Body of pancreas (tissue), 4 donors: ENCODE measurements around the gene SRRM4. TPM values are rescaled to one million over a fixed set of nuclear protein-coding genes. Genes with fewer than 3 reads are reported as not detected.

Experiments
- ATAC-seq: fragments of 150-250 bp; one replicate; pipeline ENCODE4 v1.9.1; 2016
- DNase-seq, 4 donors: peaks; one replicate each; pipeline ENCODE4 v3.0.0-alpha.2; 2019
- H3K27ac ChIP-seq, 4 donors: fragments of 200-600 bp; sonication (generic); 1 replicate in 3 of 4; 2 replicates in 1 of 4; pipeline versions ENCODE4 v1.5.1 to v1.6.1; 2016 to 2019; ENCODE audit warnings: mild to moderate bottlenecking in 1 of 4, mixed read lengths in 1 of 4, moderate library complexity in 1 of 4
- H3K27me3 ChIP-seq, 2 donors: fragments of 200-600 bp; sonication (generic); one replicate each; pipeline ENCODE4 v1.6.0; 2016; ENCODE audit warnings: mild to moderate bottlenecking in 1 of 2
- H3K36me3 ChIP-seq, 2 donors: fragments of 200-600 bp; sonication (generic); replicated peaks in 1 of 2; 2 replicates each; pipeline ENCODE4 v1.5.1; 2016; ENCODE audit warnings: low read depth in 2 of 2; ENCODE audit not compliant: insufficient read depth in 1 of 2
- H3K4me1 ChIP-seq: fragments of 200-600 bp; sonication (generic); one replicate; pipeline ENCODE4 v1.6.0; 2016
- H3K4me3 ChIP-seq, 2 donors: fragments of 200-600 bp; sonication (generic); 1 replicate in 1 of 2; 2 replicates in 1 of 2; pipeline ENCODE4 v1.5.1; 2016 to 2019
- H3K9me3 ChIP-seq, 3 donors: fragments of 200-600 bp; sonication (generic); 1 replicate in 2 of 3; 2 replicates in 1 of 3; pipeline ENCODE4 v1.5.1; 2016
- POLR2A ChIP-seq, 3 donors: fragments of 450-650 bp; IDR thresholded peaks; one replicate each; pipeline ENCODE4 v1.6.1; 2016; ENCODE audit warnings: antibody characterized with exemption in 3 of 3, mild to moderate bottlenecking in 2 of 3
- WGBS, 2 donors: methylation state at CpG; one replicate each; pipeline ENCODE4 v1.1.5; 2017; 5-methylcytosine and 5-hydroxymethylcytosine counted together
- intact Hi-C: fragments of 100-400 bp; cut with DNase I; formaldehyde crosslinking; loops from one replicate; pipeline ENCODE4 v1.15.1; 2023
- total RNA-seq, 2 donors: library from RNA; depleted of rRNA; stranded (reverse); fragments of >200 nt; gene quantifications; one replicate each; pipeline ENCODE4 v1.1.0, GENCODE V29; 2016
- TF ChIP-seq, protein P1 (sequence below), 7 experiments: fragments of 450-650 bp in 4 of 7; fragments of 200-600 bp in 3 of 7; sonication (generic) in 3 of 7; IDR thresholded peaks; one replicate each; pipeline ENCODE4 v1.5.1; 2016 to 2019; ENCODE audit warnings: antibody characterized with exemption in 7 of 7

The SRRM4 gene
- total RNA-seq, 2 donors from 2014 or later: not detected

DNA sequence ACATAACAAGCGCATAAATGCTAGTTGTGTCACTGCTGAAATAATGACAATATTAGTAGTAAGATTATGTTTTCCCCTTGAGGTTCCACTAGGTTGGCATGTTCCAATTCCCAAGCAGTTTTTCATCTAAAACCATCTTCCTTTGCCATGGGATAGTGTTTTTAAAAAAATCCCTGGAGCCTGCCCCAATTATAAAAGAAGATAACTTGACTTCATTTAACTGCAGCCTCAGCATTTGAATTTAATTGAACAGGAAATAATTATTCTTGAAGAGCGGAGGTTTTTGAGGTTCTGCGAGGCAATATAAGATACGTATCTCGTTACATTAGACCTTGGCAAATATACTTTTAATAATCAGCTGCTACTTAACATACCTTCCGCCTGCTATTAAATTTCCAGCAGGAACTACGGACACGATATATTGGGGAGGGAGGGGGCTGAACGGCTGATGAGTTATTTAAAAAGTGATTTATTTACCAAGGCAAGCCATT lies 132.2 kb downstream of the SRRM4 start:
- Histone ChIP-seq H3K27ac (no peak overlapping the region), H3K36me3 (no peaks in the 10 kb centered on the region), H3K4me1 (peaks cover 5% of the 10 kb centered on the region), H3K4me3 (no peak overlapping the region), H3K27me3 (no peaks in the 10 kb centered on the region), H3K9me3 (no peaks in the 10 kb centered on the region)
- 70 to 71% methylated on average over 9 of the region's 9 CpGs for WGBS, 2 donors
- ATAC-seq (no peak), DNase-seq (no peak)
- intact Hi-C loops: loop anchor here (10.0 kb wide), 1 partner anchor 301 kb away; no protein-coding TSS in a partner anchor
- TF ChIP-seq, protein P1, sequence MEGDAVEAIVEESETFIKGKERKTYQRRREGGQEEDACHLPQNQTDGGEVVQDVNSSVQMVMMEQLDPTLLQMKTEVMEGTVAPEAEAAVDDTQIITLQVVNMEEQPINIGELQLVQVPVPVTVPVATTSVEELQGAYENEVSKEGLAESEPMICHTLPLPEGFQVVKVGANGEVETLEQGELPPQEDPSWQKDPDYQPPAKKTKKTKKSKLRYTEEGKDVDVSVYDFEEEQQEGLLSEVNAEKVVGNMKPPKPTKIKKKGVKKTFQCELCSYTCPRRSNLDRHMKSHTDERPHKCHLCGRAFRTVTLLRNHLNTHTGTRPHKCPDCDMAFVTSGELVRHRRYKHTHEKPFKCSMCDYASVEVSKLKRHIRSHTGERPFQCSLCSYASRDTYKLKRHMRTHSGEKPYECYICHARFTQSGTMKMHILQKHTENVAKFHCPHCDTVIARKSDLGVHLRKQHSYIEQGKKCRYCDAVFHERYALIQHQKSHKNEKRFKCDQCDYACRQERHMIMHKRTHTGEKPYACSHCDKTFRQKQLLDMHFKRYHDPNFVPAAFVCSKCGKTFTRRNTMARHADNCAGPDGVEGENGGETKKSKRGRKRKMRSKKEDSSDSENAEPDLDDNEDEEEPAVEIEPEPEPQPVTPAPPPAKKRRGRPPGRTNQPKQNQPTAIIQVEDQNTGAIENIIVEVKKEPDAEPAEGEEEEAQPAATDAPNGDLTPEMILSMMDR (IDR thresholded peaks at IDR 0.05): no peak
- TF ChIP-seq POLR2A (IDR thresholded peaks at IDR 0.05): no peak

DNA sequence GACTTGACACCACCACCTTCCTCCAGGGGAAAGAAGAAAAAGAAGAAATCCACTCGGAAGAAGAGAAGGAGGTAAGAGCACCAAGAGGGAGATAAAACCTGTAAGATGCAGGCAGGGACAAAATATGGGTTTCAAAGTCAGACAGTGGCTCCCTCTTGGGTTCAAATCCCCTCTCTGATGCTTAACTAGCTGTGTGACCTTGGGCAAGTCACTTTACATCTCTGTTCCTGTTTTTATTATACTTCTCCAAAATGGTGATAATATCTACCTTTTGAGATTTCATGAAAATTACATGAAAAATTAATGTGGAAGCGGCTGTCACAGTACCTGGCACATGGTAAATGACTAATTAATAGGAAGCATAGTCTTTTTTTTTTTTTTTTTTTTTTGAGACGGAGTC lies 133.0 kb downstream of the SRRM4 start:
- 80 to 93% methylated on average over 3 of the region's 3 CpGs for WGBS, 2 donors
- intact Hi-C loops: loop anchor here (10.0 kb wide), 1 partner anchor 301 kb away; no protein-coding TSS in a partner anchor
- DNase-seq (no peak), ATAC-seq (no peak)
- Histone ChIP-seq H3K9me3 (no peaks in the 10 kb centered on the region), H3K4me1 (peaks cover 5% of the 10 kb centered on the region), H3K36me3 (no peaks in the 10 kb centered on the region), H3K27ac (no peak overlapping the region), H3K27me3 (no peaks in the 10 kb centered on the region), H3K4me3 (no peak overlapping the region)
- TF ChIP-seq, protein P1 (IDR thresholded peaks at IDR 0.05): no peak
- TF ChIP-seq POLR2A (IDR thresholded peaks at IDR 0.05): no peak

DNA sequence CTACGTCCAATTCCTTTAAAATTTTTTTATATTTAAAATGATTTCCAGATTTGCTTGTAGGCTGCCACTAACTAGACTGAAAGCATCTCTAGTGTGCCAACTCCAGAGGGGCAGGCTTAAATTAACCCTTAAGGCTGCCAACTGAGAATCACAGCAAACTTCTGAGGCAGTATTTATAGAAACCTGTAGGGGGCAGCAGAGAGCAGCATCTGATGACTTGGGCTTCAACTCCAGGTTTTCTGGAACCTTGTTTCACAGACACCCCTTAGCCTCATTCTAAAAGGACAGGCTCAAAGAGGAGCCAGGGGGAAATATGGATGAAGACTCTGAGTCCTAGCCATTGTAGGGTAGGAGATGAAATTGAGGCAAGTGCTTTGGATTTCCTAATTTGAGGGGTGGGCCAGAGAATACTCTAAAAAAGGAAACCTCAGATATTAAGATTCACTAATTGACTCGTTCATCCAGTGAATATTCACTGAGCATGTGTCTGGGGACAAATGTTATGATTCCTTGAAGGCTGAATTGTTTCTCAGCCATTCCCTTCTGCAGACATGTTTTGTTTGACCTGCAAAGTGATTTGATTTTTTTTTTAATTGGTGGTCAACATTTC lies 134.1 kb downstream of the SRRM4 start:
- Histone ChIP-seq H3K27ac (no peak overlapping the region), H3K27me3 (no peaks in the 10 kb centered on the region), H3K9me3 (no peaks in the 10 kb centered on the region), H3K36me3 (no peaks in the 10 kb centered on the region), H3K4me3 (no peak overlapping the region), H3K4me1 (peaks cover 5% of the 10 kb centered on the region)
- intact Hi-C loops: loop anchor here (10.0 kb wide), 1 partner anchor 299 kb away; no protein-coding TSS in a partner anchor
- DNase-seq: peak; percentile 13 to 48 (median 27)
- 29 to 31% methylated on average over 2 of the region's 2 CpGs for WGBS, 2 donors
- no peak for ATAC-seq
- TF ChIP-seq POLR2A (IDR thresholded peaks at IDR 0.05): no peak
- TF ChIP-seq, protein P1 (IDR thresholded peaks at IDR 0.05): peak; percentile 64 to 94 (median 73)

DNA sequence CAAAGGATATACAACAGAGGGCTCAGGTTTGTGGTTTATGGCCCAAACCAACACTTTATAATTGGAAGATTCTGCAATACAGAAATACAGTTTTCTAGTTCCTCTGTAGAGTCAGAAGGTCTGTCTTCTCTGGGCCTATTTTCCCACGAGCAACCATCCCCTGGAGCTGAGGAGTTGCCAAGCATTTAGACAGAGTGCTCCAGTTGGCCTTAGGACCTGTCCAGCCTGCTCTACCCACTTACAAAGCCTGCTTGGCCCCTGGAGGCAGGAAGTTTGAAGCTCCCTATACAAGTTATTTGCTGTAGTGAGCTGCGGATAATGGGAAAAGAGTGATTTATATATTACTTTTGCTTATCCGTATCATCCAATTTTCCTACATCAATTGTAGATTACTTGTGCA lies 136.6 kb downstream of the SRRM4 start:
- intact Hi-C loops: loop anchor here (10.0 kb wide), 1 partner anchor 297 kb away; no protein-coding TSS in a partner anchor
- DNase-seq (no peak), ATAC-seq (no peak)
- Histone ChIP-seq H3K9me3 (no peaks in the 10 kb centered on the region), H3K27me3 (no peaks in the 10 kb centered on the region), H3K27ac (no peak overlapping the region), H3K4me1 (peaks cover 5% of the 10 kb centered on the region), H3K4me3 (no peak overlapping the region), H3K36me3 (no peaks in the 10 kb centered on the region)
- 82 to 91% methylated on average over 3 of the region's 3 CpGs for WGBS, 2 donors
- TF ChIP-seq, protein P1 (IDR thresholded peaks at IDR 0.05): no peak
- no peak for TF ChIP-seq POLR2A (IDR thresholded peaks at IDR 0.05)

DNA sequence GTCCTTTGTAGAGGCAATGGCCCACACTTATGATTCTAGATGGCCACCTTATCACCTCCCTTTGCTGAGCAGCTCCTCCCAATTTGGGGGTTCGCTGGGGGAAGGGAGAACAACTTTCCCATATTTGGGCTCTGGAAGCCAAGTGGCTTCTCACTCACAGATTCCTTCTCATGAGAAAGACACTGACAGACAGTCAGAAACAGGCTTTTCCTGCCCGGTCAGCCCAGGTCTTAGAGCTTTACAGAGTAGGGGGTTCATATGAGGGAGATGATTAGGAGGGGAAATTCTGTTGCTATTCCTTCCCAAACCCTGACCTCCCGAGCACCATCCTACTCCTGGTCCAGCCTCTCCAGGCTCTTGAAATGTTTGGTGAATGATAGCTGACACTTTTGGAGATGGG lies 137.3 kb downstream of the SRRM4 start:
- Histone ChIP-seq H3K4me1 (no peaks in the 10 kb centered on the region), H3K36me3 (no peaks in the 10 kb centered on the region), H3K4me3 (no peak overlapping the region), H3K9me3 (no peaks in the 10 kb centered on the region), H3K27ac (no peak overlapping the region), H3K27me3 (no peaks in the 10 kb centered on the region)
- WGBS, 2 donors: 65 to 76% methylated on average over 3 of the region's 3 CpGs
- intact Hi-C loops: loop anchor here (10.0 kb wide), 1 partner anchor 296 kb away; no protein-coding TSS in a partner anchor
- TF ChIP-seq, protein P1 (IDR thresholded peaks at IDR 0.05): no peak
- no peak for TF ChIP-seq POLR2A (IDR thresholded peaks at IDR 0.05)
- ATAC-seq (no peak), DNase-seq (no peak)
